GM23338 (cell line): ENCODE measurements around the gene RNF40. TPM values are rescaled to one million over a fixed set of nuclear protein-coding genes. Genes with fewer than 3 reads are reported as not detected.

ENCODE experiments used
- ATAC-seq: fragments of 200-7000 bp; cut with Tn5 transposase; 3 replicates; pipeline ENCODE4 v1.9.1; 2020
- DNase-seq: peaks from one replicate; pipeline ENCODE4 v3.0.0-alpha.2; 2015; ENCODE audit warnings: low spot score
- H2AFZ ChIP-seq: fragments of 200-600 bp; sonication (generic); 2 replicates; pipeline ENCODE4 v1.8.0; 2016; ENCODE audit warnings: antibody characterized with exemption, mild to moderate bottlenecking, moderate library complexity
- H3F3A ChIP-seq: fragments of 200-600 bp; sonication (generic); replicated peaks from 2 replicates; pipeline ENCODE4 v1.8.0; 2017; ENCODE audit warnings: antibody characterized with exemption, mixed run types, low read depth
- H3K27ac ChIP-seq: fragments of 200-600 bp; sonication (generic); 2 replicates; pipeline ENCODE4 v1.6.1; 2016; ENCODE audit warnings: low read depth
- H3K27me3 ChIP-seq: fragments of 200-600 bp; sonication (generic); 2 replicates; pipeline ENCODE4 v1.8.0; 2016; ENCODE audit warnings: mild to moderate bottlenecking, mixed run types, moderate library complexity; ENCODE audit not compliant: insufficient read depth
- H3K36me3 ChIP-seq: fragments of 200-600 bp; sonication (generic); 2 replicates; pipeline ENCODE4 v1.8.0; 2016; ENCODE audit warnings: mild to moderate bottlenecking; ENCODE audit not compliant: insufficient read depth
- H3K4me1 ChIP-seq: fragments of 200-600 bp; sonication (generic); 2 replicates; pipeline ENCODE4 v1.8.0; 2016; ENCODE audit warnings: mild to moderate bottlenecking, moderate library complexity; ENCODE audit not compliant: insufficient read depth
- H3K4me2 ChIP-seq: fragments of 200-600 bp; sonication (generic); 2 replicates; pipeline ENCODE4 v1.7.1; 2017; ENCODE audit warnings: mixed run types
- H3K4me3 ChIP-seq: fragments of 200-600 bp; sonication (generic); 2 replicates; pipeline ENCODE4 v1.6.1; 2016; ENCODE audit warnings: mixed run types
- H3K79me2 ChIP-seq: fragments of 200-600 bp; sonication (generic); replicated peaks from 2 replicates; pipeline ENCODE4 v1.8.0; 2017; ENCODE audit warnings: mild to moderate bottlenecking; ENCODE audit not compliant: insufficient read depth
- H3K9me2 ChIP-seq: fragments of 200-600 bp; sonication (generic); 2 replicates; pipeline ENCODE4 v1.8.0; 2017; ENCODE audit not compliant: insufficient read depth
- H4K20me1 ChIP-seq: fragments of 200-600 bp; sonication (generic); replicated peaks from 2 replicates; pipeline ENCODE4 v1.8.0; 2017; ENCODE audit warnings: mild to moderate bottlenecking; ENCODE audit not compliant: insufficient read depth
- H3K27ac Mint-ChIP-seq: 2 replicates; pipeline ENCODE4 v1.8.0; 2020; ENCODE audit warnings: inconsistent platforms, mild to moderate bottlenecking, moderate library complexity, mixed read lengths
- H3K27me3 Mint-ChIP-seq: 3 replicates; pipeline ENCODE4 v1.8.0; 2022; ENCODE audit warnings: low read depth, mild to moderate bottlenecking, moderate library complexity, mixed read lengths, inconsistent platforms; ENCODE audit not compliant: insufficient read depth, poor library complexity
- H3K36me3 Mint-ChIP-seq: 3 replicates; pipeline ENCODE4 v1.8.0; 2021; ENCODE audit warnings: low read depth, mild to moderate bottlenecking, inconsistent platforms, moderate library complexity, mixed read lengths
- H3K4me1 Mint-ChIP-seq: 3 replicates; pipeline ENCODE4 v1.8.0; 2020; ENCODE audit warnings: mild to moderate bottlenecking, inconsistent platforms, mixed read lengths
- H3K4me3 Mint-ChIP-seq: 3 replicates; pipeline ENCODE4 v1.8.0; 2021; ENCODE audit warnings: moderate library complexity, mild to moderate bottlenecking, inconsistent platforms, mixed read lengths
- H3K9me3 Mint-ChIP-seq: 3 replicates; pipeline ENCODE4 v1.8.0; 2020; ENCODE audit warnings: moderate library complexity, mild to moderate bottlenecking, inconsistent platforms, mixed read lengths
- CREB1 ChIP-seq: fragments of 250-450 bp; sonication (Bioruptor Pico); IDR thresholded peaks from 2 replicates; pipeline ENCODE4 v1.5.0; 2020; ENCODE audit warnings: low read depth, mild to moderate bottlenecking, moderate library complexity
- EZH2 ChIP-seq: fragments of 200-600 bp; sonication (generic); IDR thresholded peaks from one replicate; pipeline ENCODE4 v1.8.0; 2017; ENCODE audit warnings: antibody characterized with exemption, mild to moderate bottlenecking, low read depth; ENCODE audit not compliant: unreplicated experiment
- EZH2phosphoT487 ChIP-seq: fragments of 200-600 bp; sonication (generic); IDR thresholded peaks from one replicate; pipeline ENCODE4 v1.8.1; 2018; ENCODE audit warnings: antibody characterized with exemption; ENCODE audit not compliant: unreplicated experiment
- JUNB ChIP-seq: IDR thresholded peaks from one replicate; pipeline ENCODE4 v1.6.1; 2016; ENCODE audit warnings: antibody characterized with exemption; ENCODE audit not compliant: unreplicated experiment
- NANOG ChIP-seq: IDR thresholded peaks from 2 replicates; pipeline ENCODE4 v1.6.1; 2016; ENCODE audit warnings: antibody characterized with exemption, borderline replicate concordance
- POLR2AphosphoS5 ChIP-seq: IDR thresholded peaks from 2 replicates; pipeline ENCODE4 v1.6.1; 2016; ENCODE audit warnings: antibody characterized with exemption, low read depth
- ZNF114 ChIP-seq: fragments of 250-450 bp; sonication (Bioruptor Pico); IDR thresholded peaks from 2 replicates; pipeline ENCODE4 v1.5.0; 2020; ENCODE audit warnings: mild to moderate bottlenecking, moderate library complexity
- ZNF331 ChIP-seq: fragments of 250-450 bp; sonication (Bioruptor Pico); IDR thresholded peaks from 2 replicates; pipeline ENCODE4 v1.5.0; 2020; ENCODE audit warnings: low read depth, mild to moderate bottlenecking, moderate library complexity
- long read RNA-seq: library from polyadenylated mRNA; unstranded; transcript quantifications from one replicate; pipeline ENCODE4 v2.0.0, GENCODE V29; 2020; ENCODE audit not compliant: unreplicated experiment
- polyA plus RNA-seq: library from polyadenylated mRNA; unstranded; fragments of >200 nt; fragmentation: Nextera tagmentation; extraction: Ambion mirVana; gene quantifications from 2 replicates; pipeline ENCODE4 v1.2.1, GENCODE V29; 2016
- total RNA-seq: library from RNA; depleted of rRNA; stranded (reverse); fragments of >200 nt; shearing (Covaris generic); gene quantifications from 2 replicates; pipeline ENCODE4 v1.2.3, GENCODE V29; 2014; rRNA removed
- TF ChIP-seq, protein P1 (sequence below), 2 experiments: fragments of 200-600 bp in 1 of 2; sonication (generic) in 1 of 2; conservative IDR thresholded peaks; 2 replicates each; pipeline versions ENCODE4 v1.5.1 to v1.6.1; 2016 to 2017; ENCODE audit warnings: antibody characterized with exemption in 2 of 2, low read depth in 2 of 2, mild to moderate bottlenecking in 2 of 2, moderate library complexity in 1 of 2
- TF ChIP-seq, protein P2 (sequence below): IDR thresholded peaks from one replicate; pipeline ENCODE4 v1.6.1; 2018; ENCODE audit warnings: antibody characterized with exemption; ENCODE audit not compliant: unreplicated experiment
- TF ChIP-seq, protein P3 (sequence below): IDR thresholded peaks from 2 replicates; pipeline ENCODE4 v1.6.1; 2016; ENCODE audit warnings: antibody characterized with exemption
- TF ChIP-seq, protein P4 (sequence below): fragments of 250-450 bp; sonication (Bioruptor Pico); IDR thresholded peaks from 2 replicates; pipeline ENCODE4 v1.5.0; 2020; ENCODE audit warnings: mild to moderate bottlenecking, moderate library complexity

Gene RNF40
- total RNA-seq, result 78.5 and 80.2 TPM in 2 replicates
- 32.6 and 36.0 TPM in 2 replicates for polyA plus RNA-seq
- long read RNA-seq, partial matches to known transcripts, result 0 of 4 reads
- long read RNA-seq, other reads (novel, unspliced or antisense), result 4 of 4 reads

DNA sequence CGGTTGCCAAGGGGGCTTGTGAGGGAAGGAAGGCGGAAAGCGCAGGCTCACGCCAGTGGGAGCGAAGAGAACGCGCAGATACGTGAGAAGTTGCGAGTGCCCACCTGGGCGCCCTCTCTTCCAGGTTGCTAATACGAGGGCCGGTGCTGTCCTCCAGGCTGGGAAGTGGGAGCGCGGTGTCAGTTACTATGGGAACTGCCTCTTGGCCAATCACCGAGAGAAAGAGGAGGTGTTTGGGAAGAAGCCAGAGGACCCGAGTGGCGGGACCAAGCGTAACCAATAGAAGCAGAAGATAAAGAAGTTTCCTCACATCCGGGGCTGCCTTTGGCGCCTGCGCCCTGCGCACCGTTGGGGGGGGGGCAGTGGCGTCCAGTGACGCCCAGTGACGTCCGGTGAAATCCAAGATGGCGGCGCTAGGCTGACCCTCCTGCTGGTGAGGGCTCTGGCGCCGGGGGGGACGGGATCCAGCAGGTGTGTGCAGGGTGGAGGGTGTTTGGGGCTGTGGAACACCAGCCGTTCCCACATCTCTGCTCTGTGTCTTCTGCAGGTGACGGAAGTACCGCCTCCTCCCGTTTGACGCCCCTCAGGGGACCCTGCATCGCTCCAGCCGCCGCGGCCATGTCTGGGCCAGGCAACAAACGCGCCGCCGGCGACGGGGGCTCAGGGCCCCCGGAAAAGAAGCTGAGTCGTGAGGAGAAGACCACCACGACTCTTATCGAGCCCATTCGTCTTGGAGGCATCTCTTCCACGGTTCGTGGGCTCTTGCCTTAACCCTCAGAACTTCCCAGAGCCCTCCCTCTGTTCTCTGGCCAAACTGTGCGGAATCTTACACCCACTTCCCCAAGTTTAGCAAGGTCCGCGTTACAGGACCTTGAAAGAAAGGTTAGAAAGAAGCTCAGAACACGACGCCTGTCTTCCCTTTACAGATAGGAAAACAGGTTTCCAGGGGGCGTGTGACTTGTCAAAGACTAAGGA lies at the start of gene RNF40, which contains the start of gene CFAP119:
TSS of gene RNF40 (plus strand) at position 395 of the 975 bp plus-strand sequence. CDS start at position 619, 224 bp downstream.
TSS of gene CFAP119 (minus strand) at position 135 of the 975 bp plus-strand sequence. CDS start 314 bp downstream, outside the sequence.
- Histone ChIP-seq H3K4me1 (peaks cover 6% of the 10 kb centered on the region; the same call in 1 of the 2 replicates), H3K4me3 (peak within 1 kb of the TSS; percentile 79), H3K79me2 (peaks cover 24% of the 10 kb centered on the region), H3K9me2 (no peaks in the 10 kb centered on the region), H3K27me3 (no peaks in the 10 kb centered on the region), H3F3A (0 out of 2 replicates have a peak, but pooled peaks cover 7% of the 10 kb centered on the region), H3K27ac (no peak within 1 kb of the TSS), H3K36me3 (peaks cover 31% of the 10 kb centered on the region), H3K4me2 (peak within 1 kb of the TSS; percentile 93), H4K20me1 (peaks cover 24% of the 10 kb centered on the region), H2AFZ (peak within 1 kb of the TSS; percentile 67)
- Mint-ChIP-seq H3K27me3 (peaks cover 27% of the 10 kb centered on the region), H3K27ac (peak within 1 kb of the TSS; percentile 90), H3K4me1 (peaks cover 16% of the 10 kb centered on the region), H3K36me3 (peaks cover 50% of the 10 kb centered on the region), H3K9me3 (no peaks in the 10 kb centered on the region; the same call in 2 of the 3 replicates), H3K4me3 (peak within 1 kb of the TSS; percentile 95)
- DNase-seq (peak; percentile 98), ATAC-seq (peak; percentile 96)
- TF ChIP-seq EZH2phosphoT487, result no peak
- TF ChIP-seq, protein P1, sequence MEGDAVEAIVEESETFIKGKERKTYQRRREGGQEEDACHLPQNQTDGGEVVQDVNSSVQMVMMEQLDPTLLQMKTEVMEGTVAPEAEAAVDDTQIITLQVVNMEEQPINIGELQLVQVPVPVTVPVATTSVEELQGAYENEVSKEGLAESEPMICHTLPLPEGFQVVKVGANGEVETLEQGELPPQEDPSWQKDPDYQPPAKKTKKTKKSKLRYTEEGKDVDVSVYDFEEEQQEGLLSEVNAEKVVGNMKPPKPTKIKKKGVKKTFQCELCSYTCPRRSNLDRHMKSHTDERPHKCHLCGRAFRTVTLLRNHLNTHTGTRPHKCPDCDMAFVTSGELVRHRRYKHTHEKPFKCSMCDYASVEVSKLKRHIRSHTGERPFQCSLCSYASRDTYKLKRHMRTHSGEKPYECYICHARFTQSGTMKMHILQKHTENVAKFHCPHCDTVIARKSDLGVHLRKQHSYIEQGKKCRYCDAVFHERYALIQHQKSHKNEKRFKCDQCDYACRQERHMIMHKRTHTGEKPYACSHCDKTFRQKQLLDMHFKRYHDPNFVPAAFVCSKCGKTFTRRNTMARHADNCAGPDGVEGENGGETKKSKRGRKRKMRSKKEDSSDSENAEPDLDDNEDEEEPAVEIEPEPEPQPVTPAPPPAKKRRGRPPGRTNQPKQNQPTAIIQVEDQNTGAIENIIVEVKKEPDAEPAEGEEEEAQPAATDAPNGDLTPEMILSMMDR (conservative IDR thresholded peaks at IDR 0.05; ENCODE audit: low read depth in 2 of 2), result no peak
- no peak for TF ChIP-seq JUNB
- TF ChIP-seq, protein P2, sequence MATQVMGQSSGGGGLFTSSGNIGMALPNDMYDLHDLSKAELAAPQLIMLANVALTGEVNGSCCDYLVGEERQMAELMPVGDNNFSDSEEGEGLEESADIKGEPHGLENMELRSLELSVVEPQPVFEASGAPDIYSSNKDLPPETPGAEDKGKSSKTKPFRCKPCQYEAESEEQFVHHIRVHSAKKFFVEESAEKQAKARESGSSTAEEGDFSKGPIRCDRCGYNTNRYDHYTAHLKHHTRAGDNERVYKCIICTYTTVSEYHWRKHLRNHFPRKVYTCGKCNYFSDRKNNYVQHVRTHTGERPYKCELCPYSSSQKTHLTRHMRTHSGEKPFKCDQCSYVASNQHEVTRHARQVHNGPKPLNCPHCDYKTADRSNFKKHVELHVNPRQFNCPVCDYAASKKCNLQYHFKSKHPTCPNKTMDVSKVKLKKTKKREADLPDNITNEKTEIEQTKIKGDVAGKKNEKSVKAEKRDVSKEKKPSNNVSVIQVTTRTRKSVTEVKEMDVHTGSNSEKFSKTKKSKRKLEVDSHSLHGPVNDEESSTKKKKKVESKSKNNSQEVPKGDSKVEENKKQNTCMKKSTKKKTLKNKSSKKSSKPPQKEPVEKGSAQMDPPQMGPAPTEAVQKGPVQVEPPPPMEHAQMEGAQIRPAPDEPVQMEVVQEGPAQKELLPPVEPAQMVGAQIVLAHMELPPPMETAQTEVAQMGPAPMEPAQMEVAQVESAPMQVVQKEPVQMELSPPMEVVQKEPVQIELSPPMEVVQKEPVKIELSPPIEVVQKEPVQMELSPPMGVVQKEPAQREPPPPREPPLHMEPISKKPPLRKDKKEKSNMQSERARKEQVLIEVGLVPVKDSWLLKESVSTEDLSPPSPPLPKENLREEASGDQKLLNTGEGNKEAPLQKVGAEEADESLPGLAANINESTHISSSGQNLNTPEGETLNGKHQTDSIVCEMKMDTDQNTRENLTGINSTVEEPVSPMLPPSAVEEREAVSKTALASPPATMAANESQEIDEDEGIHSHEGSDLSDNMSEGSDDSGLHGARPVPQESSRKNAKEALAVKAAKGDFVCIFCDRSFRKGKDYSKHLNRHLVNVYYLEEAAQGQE, result no peak
- no peak for TF ChIP-seq NANOG
- TF ChIP-seq CREB1 (CRISPR knock-in tag), result peak; percentile 93
- peak; percentile 71 for TF ChIP-seq POLR2AphosphoS5
- TF ChIP-seq, protein P3, sequence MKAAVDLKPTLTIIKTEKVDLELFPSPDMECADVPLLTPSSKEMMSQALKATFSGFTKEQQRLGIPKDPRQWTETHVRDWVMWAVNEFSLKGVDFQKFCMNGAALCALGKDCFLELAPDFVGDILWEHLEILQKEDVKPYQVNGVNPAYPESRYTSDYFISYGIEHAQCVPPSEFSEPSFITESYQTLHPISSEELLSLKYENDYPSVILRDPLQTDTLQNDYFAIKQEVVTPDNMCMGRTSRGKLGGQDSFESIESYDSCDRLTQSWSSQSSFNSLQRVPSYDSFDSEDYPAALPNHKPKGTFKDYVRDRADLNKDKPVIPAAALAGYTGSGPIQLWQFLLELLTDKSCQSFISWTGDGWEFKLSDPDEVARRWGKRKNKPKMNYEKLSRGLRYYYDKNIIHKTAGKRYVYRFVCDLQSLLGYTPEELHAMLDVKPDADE, result peak; percentile 39; the same call in 1 of the 2 replicates
- TF ChIP-seq, protein P4, sequence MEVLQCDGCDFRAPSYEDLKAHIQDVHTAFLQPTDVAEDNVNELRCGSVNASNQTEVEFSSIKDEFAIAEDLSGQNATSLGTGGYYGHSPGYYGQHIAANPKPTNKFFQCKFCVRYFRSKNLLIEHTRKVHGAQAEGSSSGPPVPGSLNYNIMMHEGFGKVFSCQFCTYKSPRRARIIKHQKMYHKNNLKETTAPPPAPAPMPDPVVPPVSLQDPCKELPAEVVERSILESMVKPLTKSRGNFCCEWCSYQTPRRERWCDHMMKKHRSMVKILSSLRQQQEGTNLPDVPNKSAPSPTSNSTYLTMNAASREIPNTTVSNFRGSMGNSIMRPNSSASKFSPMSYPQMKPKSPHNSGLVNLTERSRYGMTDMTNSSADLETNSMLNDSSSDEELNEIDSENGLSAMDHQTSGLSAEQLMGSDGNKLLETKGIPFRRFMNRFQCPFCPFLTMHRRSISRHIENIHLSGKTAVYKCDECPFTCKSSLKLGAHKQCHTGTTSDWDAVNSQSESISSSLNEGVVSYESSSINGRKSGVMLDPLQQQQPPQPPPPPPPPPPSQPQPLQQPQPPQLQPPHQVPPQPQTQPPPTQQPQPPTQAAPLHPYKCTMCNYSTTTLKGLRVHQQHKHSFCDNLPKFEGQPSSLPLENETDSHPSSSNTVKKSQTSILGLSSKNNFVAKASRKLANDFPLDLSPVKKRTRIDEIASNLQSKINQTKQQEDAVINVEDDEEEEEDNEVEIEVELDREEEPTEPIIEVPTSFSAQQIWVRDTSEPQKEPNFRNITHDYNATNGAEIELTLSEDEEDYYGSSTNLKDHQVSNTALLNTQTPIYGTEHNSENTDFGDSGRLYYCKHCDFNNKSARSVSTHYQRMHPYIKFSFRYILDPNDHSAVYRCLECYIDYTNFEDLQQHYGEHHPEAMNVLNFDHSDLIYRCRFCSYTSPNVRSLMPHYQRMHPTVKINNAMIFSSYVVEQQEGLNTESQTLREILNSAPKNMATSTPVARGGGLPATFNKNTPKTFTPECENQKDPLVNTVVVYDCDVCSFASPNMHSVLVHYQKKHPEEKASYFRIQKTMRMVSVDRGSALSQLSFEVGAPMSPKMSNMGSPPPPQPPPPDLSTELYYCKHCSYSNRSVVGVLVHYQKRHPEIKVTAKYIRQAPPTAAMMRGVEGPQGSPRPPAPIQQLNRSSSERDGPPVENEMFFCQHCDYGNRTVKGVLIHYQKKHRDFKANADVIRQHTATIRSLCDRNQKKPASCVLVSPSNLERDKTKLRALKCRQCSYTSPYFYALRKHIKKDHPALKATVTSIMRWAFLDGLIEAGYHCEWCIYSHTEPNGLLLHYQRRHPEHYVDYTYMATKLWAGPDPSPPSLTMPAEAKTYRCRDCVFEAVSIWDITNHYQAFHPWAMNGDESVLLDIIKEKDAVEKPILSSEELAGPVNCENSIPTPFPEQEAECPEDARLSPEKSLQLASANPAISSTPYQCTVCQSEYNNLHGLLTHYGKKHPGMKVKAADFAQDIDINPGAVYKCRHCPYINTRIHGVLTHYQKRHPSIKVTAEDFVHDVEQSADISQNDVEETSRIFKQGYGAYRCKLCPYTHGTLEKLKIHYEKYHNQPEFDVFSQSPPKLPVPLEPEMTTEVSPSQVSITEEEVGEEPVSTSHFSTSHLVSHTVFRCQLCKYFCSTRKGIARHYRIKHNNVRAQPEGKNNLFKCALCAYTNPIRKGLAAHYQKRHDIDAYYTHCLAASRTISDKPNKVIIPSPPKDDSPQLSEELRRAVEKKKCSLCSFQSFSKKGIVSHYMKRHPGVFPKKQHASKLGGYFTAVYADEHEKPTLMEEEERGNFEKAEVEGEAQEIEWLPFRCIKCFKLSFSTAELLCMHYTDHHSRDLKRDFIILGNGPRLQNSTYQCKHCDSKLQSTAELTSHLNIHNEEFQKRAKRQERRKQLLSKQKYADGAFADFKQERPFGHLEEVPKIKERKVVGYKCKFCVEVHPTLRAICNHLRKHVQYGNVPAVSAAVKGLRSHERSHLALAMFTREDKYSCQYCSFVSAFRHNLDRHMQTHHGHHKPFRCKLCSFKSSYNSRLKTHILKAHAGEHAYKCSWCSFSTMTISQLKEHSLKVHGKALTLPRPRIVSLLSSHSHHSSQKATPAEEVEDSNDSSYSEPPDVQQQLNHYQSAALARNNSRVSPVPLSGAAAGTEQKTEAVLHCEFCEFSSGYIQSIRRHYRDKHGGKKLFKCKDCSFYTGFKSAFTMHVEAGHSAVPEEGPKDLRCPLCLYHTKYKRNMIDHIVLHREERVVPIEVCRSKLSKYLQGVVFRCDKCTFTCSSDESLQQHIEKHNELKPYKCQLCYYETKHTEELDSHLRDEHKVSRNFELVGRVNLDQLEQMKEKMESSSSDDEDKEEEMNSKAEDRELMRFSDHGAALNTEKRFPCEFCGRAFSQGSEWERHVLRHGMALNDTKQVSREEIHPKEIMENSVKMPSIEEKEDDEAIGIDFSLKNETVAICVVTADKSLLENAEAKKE (CRISPR knock-in tag), result no peak
- TF ChIP-seq EZH2, result no peak
- no peak for TF ChIP-seq ZNF114 (CRISPR knock-in tag)
- TF ChIP-seq ZNF331 (CRISPR knock-in tag), result no peak
